ENCODE results near the gene HNRNPAB.

GRCh38 chr5:178205749-178206047 is 1.4 kb downstream of the HNRNPAB start:
- TF ChIP-seq CTCF (conservative IDR thresholded peaks at IDR 0.05; ENCODE audit: low read length) (no peak), EZH2phosphoT487 (IDR thresholded peaks at IDR 0.05; ENCODE audit: borderline replicate concordance) (no peak)
